Osteoblast (primary cell): Measurements from ENCODE around the gene ADAMTSL1. TPM values are rescaled to one million over a fixed set of nuclear protein-coding genes. Genes with fewer than 3 reads are reported as not detected.
A peak's percentile ranks its signal among the peaks of the same experiment; 100 is the strongest.

Experiments used
- DNase-seq: peaks from one replicate; pipeline ENCODE4 v3.0.0; 2011; ENCODE audit warnings: low spot score, mixed read lengths; ENCODE audit not compliant: insufficient read length; ENCODE audit errors: missing footprints
- H2AFZ ChIP-seq: 2 replicates; pipeline ENCODE4 v1.6.0; 2011; ENCODE audit warnings: mild to moderate bottlenecking, low read length
- H3K27ac ChIP-seq: 2 replicates; pipeline ENCODE4 v1.5.1; 2011; ENCODE audit warnings: mild to moderate bottlenecking, low read depth, low read length, moderate library complexity
- H3K27me3 ChIP-seq: 2 replicates; pipeline ENCODE4 v1.6.0; 2012; ENCODE audit warnings: mild to moderate bottlenecking, control low read depth, inconsistent platforms, low read length, moderate library complexity; ENCODE audit not compliant: insufficient read depth
- H3K36me3 ChIP-seq: 2 replicates; pipeline ENCODE4 v1.5.1; 2011; ENCODE audit warnings: mild to moderate bottlenecking, low read length, control low read depth, moderate library complexity; ENCODE audit not compliant: insufficient read depth
- H3K4me1 ChIP-seq: 2 replicates; pipeline ENCODE4 v1.5.1; 2011; ENCODE audit warnings: mild to moderate bottlenecking, low read length, control low read depth, moderate library complexity; ENCODE audit not compliant: insufficient read depth
- H3K4me2 ChIP-seq: 2 replicates; pipeline ENCODE4 v1.6.0; 2011; ENCODE audit warnings: mild to moderate bottlenecking, low read length; ENCODE audit not compliant: insufficient read depth
- H3K4me3 ChIP-seq: fragments of 200-600 bp; sonication (generic); 3 replicates; pipeline ENCODE4 v1.5.1; 2012; ENCODE audit warnings: mild to moderate bottlenecking, low read length, inconsistent platforms; ENCODE audit not compliant: insufficient read depth
- H3K79me2 ChIP-seq: 2 replicates; pipeline ENCODE4 v1.6.0; 2012; ENCODE audit warnings: mild to moderate bottlenecking, low read length, control low read depth, inconsistent platforms; ENCODE audit not compliant: insufficient read depth
- H3K9me3 ChIP-seq: 2 replicates; pipeline ENCODE4 v1.5.1; 2011; ENCODE audit warnings: low read depth, low read length, control low read depth
- H4K20me1 ChIP-seq: 2 replicates; pipeline ENCODE4 v1.6.0; 2012; ENCODE audit warnings: mild to moderate bottlenecking, low read length, control low read depth; ENCODE audit not compliant: insufficient read depth
- CTCF ChIP-seq: IDR thresholded peaks from 2 replicates; pipeline ENCODE4 v1.5.1; 2011; ENCODE audit warnings: mild to moderate bottlenecking, low read depth, low read length, moderate library complexity; ENCODE audit errors: extremely low read depth
- total RNA-seq: library from RNA; depleted of rRNA; stranded (reverse); fragments of >200 nt; gene quantifications from 2 replicates; pipeline ENCODE4 v1.2.3, GENCODE V29; 2012

Gene ADAMTSL1
- total RNA-seq, 1 donor, result 54.3 TPM

- Histone ChIP-seq H3K79me2 (peaks cover 63% of the 10 kb centered on the region), H3K27me3 (no peaks in the 10 kb centered on the region), H4K20me1 (no peaks in the 10 kb centered on the region), H3K4me2 (no peak overlapping the region), H2AFZ (no peak overlapping the region), H3K9me3 (no peaks in the 10 kb centered on the region), H3K4me3 (no peak overlapping the region), H3K27ac (peak overlapping the region; percentile 3), H3K4me1 (peaks cover 42% of the 10 kb centered on the region), H3K36me3 (peaks cover 2% of the 10 kb centered on the region)
- no peak for TF ChIP-seq CTCF
- DNase-seq, result no peak
Observed at GRCh38 chr9:18568973-18569372, 95.0 kb downstream of the ADAMTSL1 start.

- Histone ChIP-seq H3K79me2 (peaks cover 59% of the 10 kb centered on the region), H3K4me3 (no peak overlapping the region), H3K36me3 (peaks cover 6% of the 10 kb centered on the region), H3K4me2 (no peak overlapping the region), H3K27ac (no peak overlapping the region), H2AFZ (no peak overlapping the region), H4K20me1 (no peaks in the 10 kb centered on the region), H3K9me3 (no peaks in the 10 kb centered on the region), H3K4me1 (peaks cover 31% of the 10 kb centered on the region), H3K27me3 (no peaks in the 10 kb centered on the region)
- no peak for TF ChIP-seq CTCF
- no peak for DNase-seq
Observed at GRCh38 chr9:18569941-18570630, 96.1 kb downstream of the ADAMTSL1 start.

GRCh38 chr9:18573021-18573556 is 99.1 kb downstream of the ADAMTSL1 start:
- Histone ChIP-seq H3K27ac (no peak overlapping the region), H3K27me3 (no peaks in the 10 kb centered on the region), H3K9me3 (no peaks in the 10 kb centered on the region), H3K79me2 (peaks cover 54% of the 10 kb centered on the region), H4K20me1 (no peaks in the 10 kb centered on the region), H3K4me1 (peaks cover 15% of the 10 kb centered on the region), H2AFZ (no peak overlapping the region), H3K36me3 (peaks cover 13% of the 10 kb centered on the region), H3K4me2 (no peak overlapping the region), H3K4me3 (no peak overlapping the region)
- DNase-seq, result no peak
- TF ChIP-seq CTCF, result no peak

GRCh38 chr9:18575686-18576085 is 101.7 kb downstream of the ADAMTSL1 start:
- H3K4me3 ChIP-seq, result no peak overlapping the region
- DNase-seq, result peak; percentile 6
- no peak overlapping the region for H2AFZ ChIP-seq
- H3K9me3 ChIP-seq, result no peaks in the 10 kb centered on the region
- peak overlapping the region; percentile 40 for H3K27ac ChIP-seq
- no peak for TF ChIP-seq CTCF
- peaks cover 47% of the 10 kb centered on the region for H3K79me2 ChIP-seq
- peaks cover 10% of the 10 kb centered on the region for H3K4me1 ChIP-seq
- H3K36me3 ChIP-seq, result peaks cover 17% of the 10 kb centered on the region
- no peak overlapping the region for H3K4me2 ChIP-seq
- H4K20me1 ChIP-seq, result no peaks in the 10 kb centered on the region
- no peaks in the 10 kb centered on the region for H3K27me3 ChIP-seq
